Gastroesophageal sphincter (tissue), 4 donors: Measurements from ENCODE around the gene TEDC2. TPM values are rescaled to one million over a fixed set of nuclear protein-coding genes. Genes with fewer than 3 reads are reported as not detected.

Source experiments
- ATAC-seq: fragments of 150-250 bp; one replicate; pipeline ENCODE4 v1.9.1; 2016; ENCODE audit warnings: mild to moderate bottlenecking, moderate library complexity
- H3K27ac ChIP-seq, 4 donors: fragments of 200-600 bp; sonication (generic) in 3 of 4; 1 replicate in 3 of 4; 2 replicates in 1 of 4; pipeline ENCODE4 v1.5.1; 2016 to 2019
- H3K27me3 ChIP-seq: fragments of 200-600 bp; sonication (generic); one replicate; pipeline ENCODE4 v1.5.1; 2019
- H3K36me3 ChIP-seq, 2 donors: fragments of 200-600 bp; sonication (generic); one replicate each; pipeline ENCODE4 v1.5.1; 2019; ENCODE audit warnings: control low read depth in 1 of 2
- H3K4me1 ChIP-seq, 3 donors: fragments of 200-600 bp; sonication (generic); 1 replicate in 2 of 3; 2 replicates in 1 of 3; pipeline ENCODE4 v1.5.1; 2016 to 2019; ENCODE audit warnings: control low read depth in 2 of 3
- H3K4me3 ChIP-seq, 2 donors: fragments of 200-600 bp; sonication (generic); one replicate each; pipeline ENCODE4 v1.5.1; 2019; ENCODE audit warnings: mild to moderate bottlenecking in 1 of 2, moderate library complexity in 1 of 2
- H3K9me3 ChIP-seq, 3 donors: fragments of 200-600 bp; sonication (generic); one replicate each; pipeline ENCODE4 v1.5.1; 2017 to 2019; ENCODE audit warnings: control low read depth in 2 of 3
- CTCF ChIP-seq, 4 experiments: fragments of 200-600 bp in 2 of 4; fragments of 450-650 bp in 2 of 4; sonication (generic) in 1 of 4; IDR thresholded peaks; one replicate each; pipeline ENCODE4 v1.5.1; 2017 to 2019; ENCODE audit warnings: antibody characterized with exemption in 4 of 4, mild to moderate bottlenecking in 2 of 4, moderate library complexity in 2 of 4
- EP300 ChIP-seq: sonication (generic); formaldehyde crosslinking; IDR thresholded peaks from one replicate; pipeline ENCODE4 v1.6.1; 2017; ENCODE audit warnings: antibody characterized with exemption, mild to moderate bottlenecking
- POLR2A ChIP-seq, 2 donors: fragments of 450-650 bp; IDR thresholded peaks; one replicate each; pipeline ENCODE4 v1.6.1; 2017; ENCODE audit warnings: antibody characterized with exemption in 2 of 2, mild to moderate bottlenecking in 2 of 2, moderate library complexity in 1 of 2
- POLR2AphosphoS5 ChIP-seq: sonication (generic); formaldehyde crosslinking; IDR thresholded peaks from one replicate; pipeline ENCODE4 v1.6.1; 2017; ENCODE audit warnings: antibody characterized with exemption
- WGBS, 2 donors: methylation state at CpG; one replicate each; pipeline ENCODE4 v1.1.5; 2018; ENCODE audit warnings: low coverage in 1 of 2; 5-methylcytosine and 5-hydroxymethylcytosine counted together
- total RNA-seq, 4 donors: library from RNA; depleted of rRNA; stranded (reverse); fragments of >200 nt; gene quantifications; one replicate each; pipeline ENCODE4 v1.1.0, GENCODE V29; 2016

Gene TEDC2
- total RNA-seq, 4 donors from 2014 or later, result 1.0 to 2.5 TPM; not detected in 2

GRCh38 chr16:2470603-2471015, 10.7 kb downstream of the TEDC2 start:
- peak overlapping the region in 1 of 2 donors; percentile 43 for H3K4me3 ChIP-seq
- no peak for TF ChIP-seq POLR2AphosphoS5
- peak overlapping the region in 1 of 4 donors; percentile 29 for H3K27ac ChIP-seq
- 70% methylated on average over 2 of the region's 9 CpGs; no CpG with 5 or more reads in 1 of the 2 donors for WGBS, 2 donors
- H3K36me3 ChIP-seq, result no peaks in the 10 kb centered on the region
- peaks cover 0 to 73% (median 41%) of the 10 kb centered on the region in 3 donors for H3K4me1 ChIP-seq
- no peak for ATAC-seq
- no peaks in the 10 kb centered on the region for H3K9me3 ChIP-seq
- peaks cover 67% of the 10 kb centered on the region for H3K27me3 ChIP-seq

- peak within 1 kb of the TSS in 1 of 4 donors; percentile 29 for H3K27ac ChIP-seq
- TF ChIP-seq CTCF (IDR thresholded peaks at IDR 0.05) (no peak), EP300 (no peak), POLR2AphosphoS5 (no peak), POLR2A (IDR thresholded peaks at IDR 0.05) (no peak)
- no peaks in the 10 kb centered on the region for H3K36me3 ChIP-seq
- peak within 1 kb of the TSS in 1 of 2 donors; percentile 43 for H3K4me3 ChIP-seq
- no peaks in the 10 kb centered on the region for H3K9me3 ChIP-seq
- H3K27me3 ChIP-seq, result peaks cover 67% of the 10 kb centered on the region
- no CpG with 5 or more reads among the region's 59 CpGs for WGBS, 2 donors
- ATAC-seq, result no peak
- H3K4me1 ChIP-seq, result peaks cover 0 to 78% (median 47%) of the 10 kb centered on the region in 3 donors
Observed at GRCh38 chr16:2471016-2471652, 11.2 kb downstream of the TEDC2 start, which contains the start of gene NTN3. Gene NTN3, plus strand, starts transcription at chr16:2471297. Its CDS starts 405 bp downstream, at chr16:2471702.

GRCh38 chr16:2471653-2472487, 12.0 kb downstream of the TEDC2 start:
- peak overlapping the region in 1 of 4 donors; percentile 29 for H3K27ac ChIP-seq
- H3K27me3 ChIP-seq, result peaks cover 67% of the 10 kb centered on the region
- no peaks in the 10 kb centered on the region for H3K36me3 ChIP-seq
- H3K4me1 ChIP-seq, result peaks cover 0 to 85% (median 50%) of the 10 kb centered on the region in 3 donors
- WGBS, 2 donors, result no CpG with 5 or more reads among the region's 61 CpGs
- ATAC-seq, result no peak
- no peaks in the 10 kb centered on the region for H3K9me3 ChIP-seq
- H3K4me3 ChIP-seq, result peak overlapping the region in 1 of 2 donors; percentile 43
- TF ChIP-seq EP300 (no peak), CTCF (IDR thresholded peaks at IDR 0.05) (no peak), POLR2AphosphoS5 (no peak), POLR2A (IDR thresholded peaks at IDR 0.05) (no peak)

- Histone ChIP-seq H3K27ac (no peak overlapping the region), H3K4me3 (no peak overlapping the region), H3K27me3 (peaks cover 62% of the 10 kb centered on the region), H3K9me3 (no peaks in the 10 kb centered on the region), H3K36me3 (no peaks in the 10 kb centered on the region), H3K4me1 (peaks cover 0 to 81% (median 50%) of the 10 kb centered on the region in 3 donors)
- WGBS, 2 donors, result 100% methylated on average over 3 of the region's 27 CpGs; no CpG with 5 or more reads in 1 of the 2 donors
- TF ChIP-seq CTCF (IDR thresholded peaks at IDR 0.05) (no peak), POLR2A (IDR thresholded peaks at IDR 0.05) (no peak), POLR2AphosphoS5 (no peak), EP300 (no peak)
- ATAC-seq, result no peak
Observed at GRCh38 chr16:2472488-2472864, 12.6 kb downstream of the TEDC2 start.

- no peak for ATAC-seq
- Histone ChIP-seq H3K36me3 (no peaks in the 10 kb centered on the region), H3K9me3 (no peaks in the 10 kb centered on the region), H3K27me3 (peaks cover 58% of the 10 kb centered on the region), H3K27ac (no peak overlapping the region), H3K4me3 (no peak overlapping the region), H3K4me1 (peaks cover 0 to 76% (median 50%) of the 10 kb centered on the region in 3 donors)
- no peak for TF ChIP-seq POLR2A (IDR thresholded peaks at IDR 0.05)
- TF ChIP-seq CTCF (IDR thresholded peaks at IDR 0.05), result no peak
- no peak for TF ChIP-seq EP300
- TF ChIP-seq POLR2AphosphoS5, result no peak
- WGBS, 2 donors, result 85 to 100% methylated on average over 4 to 5 of the region's 14 CpGs
Observed at GRCh38 chr16:2472885-2473445, 13.1 kb downstream of the TEDC2 start.
